ENCODE results near the gene CD79B.
A peak's percentile ranks its signal among the peaks of the same experiment; 100 is the strongest.
"Not testable (repeated sequence)": the region's sequence is repeated elsewhere in the genome, so short reads cannot be mapped to it uniquely, and the experiment has no call there.

CD79B gene

GRCh38 chr17:63892316-63893037 lies 39.7 kb downstream of the CD79B start:
- not testable (repeated sequence) for H3K4me3 ChIP-seq (ENCODE audit: low read depth, low read length); DNase-seq (ENCODE audit: low read depth)
- TF ChIP-seq CTCF (IDR thresholded peaks at IDR 0.05; ENCODE audit: insufficient read depth, low read depth, low read length, missing control alignments), result peak; percentile 23

- peak; percentile 41 for TF ChIP-seq CTCF (IDR thresholded peaks at IDR 0.05; ENCODE audit: insufficient read depth, low read depth, low read length, missing control alignments)
- peak; percentile 25 for DNase-seq (ENCODE audit: low read depth)
Observed at GRCh38 chr17:63889026-63889848, 42.9 kb downstream of the CD79B start.

GRCh38 chr17:63885119-63885518 lies 47.0 kb downstream of the CD79B start:
- not testable (repeated sequence) for H3K4me3 ChIP-seq (ENCODE audit: low read depth, low read length); DNase-seq (ENCODE audit: low read depth)

More at GRCh38 chr17:63889026-63889848, 42.9 kb downstream of the CD79B start:
- not testable (repeated sequence) for H3K4me3 ChIP-seq (ENCODE audit: low read depth, low read length)

- not testable (repeated sequence) for H3K4me3 ChIP-seq (ENCODE audit: low read depth, low read length); DNase-seq (ENCODE audit: low read depth)
Observed at GRCh38 chr17:63882626-63883126, 49.5 kb downstream of the CD79B start.

GRCh38 chr17:63881935-63882601 lies 50.1 kb downstream of the CD79B start, which contains the start of gene GH2:
Gene GH2 (minus strand): TSS chr17:63881944. CDS start chr17:63881801, 143 bp downstream.
- peak; percentile 54 for DNase-seq (ENCODE audit: low read depth)
- H3K4me3 ChIP-seq (ENCODE audit: low read depth, low read length), result no peak within 1 kb of the TSS
- TF ChIP-seq CTCF (IDR thresholded peaks at IDR 0.05; ENCODE audit: insufficient read depth, low read depth, low read length, missing control alignments), result peak; percentile 81

GRCh38 chr17:63881337-63881736 lies 50.8 kb downstream of the CD79B start:
- H3K4me3 ChIP-seq (ENCODE audit: low read depth, low read length); DNase-seq (ENCODE audit: low read depth): not testable (repeated sequence)

- no peak overlapping the region for H3K4me3 ChIP-seq (ENCODE audit: low read depth, low read length)
- DNase-seq (ENCODE audit: low read depth), result no peak
- no peak for TF ChIP-seq CTCF (IDR thresholded peaks at IDR 0.05; ENCODE audit: insufficient read depth, low read depth, low read length, missing control alignments)
Observed at GRCh38 chr17:63880706-63881105, 51.4 kb downstream of the CD79B start.
